A673 (cell line): Measurements from ENCODE around the gene TAP1. TPM values are rescaled to one million over a fixed set of nuclear protein-coding genes. Genes with fewer than 3 reads are reported as not detected.
A peak's percentile ranks its signal among the peaks of the same experiment; 100 is the strongest.

ENCODE experiments used
- BruUV-seq: library from RNA; stranded (reverse); fragments of 400-500 nt; replicated peaks from 2 replicates; lab custom pipeline; 2021; lab: Mats Ljungman, UMichigan
- CTCF ChIA-PET: fragments of 300-600 bp; sonication (Branson Sonifier 250); formaldehyde crosslinking; loops from one replicate; lab custom pipeline; 2022; ENCODE audit warnings: antibody characterized with exemption; lab: Charles Lee
- POLR2A ChIA-PET: fragments of 300-600 bp; sonication (Branson Sonifier 250); formaldehyde crosslinking; loops from one replicate; lab custom pipeline; 2022; ENCODE audit warnings: antibody characterized with exemption; ENCODE audit not compliant: low non-redundant PET; lab: Charles Lee
- DNase-seq: peaks from one replicate; pipeline ENCODE4 v3.0.0-alpha.2; 2015; ENCODE audit warnings: low spot score
- H3K27ac ChIP-seq: fragments of 200-600 bp; sonication (generic); 2 replicates; pipeline ENCODE4 v1.5.1; 2016; ENCODE audit warnings: mixed run types, low read depth, mild to moderate bottlenecking, mixed read lengths, antibody characterized with exemption, low read length; ENCODE audit not compliant: poor library complexity, severe bottlenecking
- H3K27me3 ChIP-seq: fragments of 200-600 bp; sonication (generic); replicated peaks from 2 replicates; pipeline ENCODE4 v1.6.1; 2017; ENCODE audit warnings: mixed run types, low read depth, mild to moderate bottlenecking, mixed read lengths, antibody characterized with exemption, low read length; ENCODE audit not compliant: insufficient read depth, poor library complexity
- H3K36me3 ChIP-seq: fragments of 200-600 bp; sonication (generic); 2 replicates; pipeline ENCODE4 v1.6.1; 2016; ENCODE audit warnings: mixed run types, mild to moderate bottlenecking, mixed read lengths, antibody characterized with exemption, low read length; ENCODE audit not compliant: insufficient read depth, poor library complexity, severe bottlenecking
- H3K4me1 ChIP-seq: fragments of 200-600 bp; sonication (generic); 2 replicates; pipeline ENCODE4 v1.6.1; 2017; ENCODE audit warnings: mixed run types, mild to moderate bottlenecking, mixed read lengths, antibody characterized with exemption, low read length; ENCODE audit not compliant: insufficient read depth, poor library complexity, severe bottlenecking
- H3K4me3 ChIP-seq: fragments of 200-600 bp; sonication (generic); 2 replicates; pipeline ENCODE4 v1.5.1; 2016; ENCODE audit warnings: low read depth, mixed run types, mild to moderate bottlenecking, mixed read lengths, low read length; ENCODE audit not compliant: poor library complexity, severe bottlenecking
- H3K9me3 ChIP-seq: fragments of 200-600 bp; sonication (generic); 2 replicates; pipeline ENCODE4 v1.6.1; 2016; ENCODE audit warnings: mixed run types, low read depth, mild to moderate bottlenecking, mixed read lengths, antibody characterized with exemption, low read length; ENCODE audit not compliant: poor library complexity, severe bottlenecking
- EZH2 ChIP-seq: fragments of 200-600 bp; sonication (generic); IDR thresholded peaks from 2 replicates; pipeline ENCODE4 v1.6.1; 2017; ENCODE audit warnings: borderline replicate concordance, low read depth, mild to moderate bottlenecking, mixed read lengths, antibody characterized with exemption, low read length; ENCODE audit not compliant: poor library complexity, severe bottlenecking
- intact Hi-C: fragments of 100-400 bp; cut with micrococcal nuclease; formaldehyde crosslinking; loops from one replicate; pipeline ENCODE4 v1.10.0; 2022; ENCODE audit not compliant: unreplicated experiment
- total RNA-seq: library from RNA; stranded (reverse); gene quantifications from 2 replicates; pipeline ENCODE4 v1.2.3, GENCODE V29; 2021
- TF ChIP-seq, protein P1 (sequence below): fragments of 300-800, 200-600 bp; sonication (generic); conservative IDR thresholded peaks from 2 replicates; pipeline ENCODE4 v1.5.1; 2017; ENCODE audit warnings: low read depth, mild to moderate bottlenecking, antibody characterized with exemption, low read length, moderate library complexity, mixed read lengths

TAP1 gene
- total RNA-seq, 1 experiment from 2014 or later: 12.3 TPM

DNA sequence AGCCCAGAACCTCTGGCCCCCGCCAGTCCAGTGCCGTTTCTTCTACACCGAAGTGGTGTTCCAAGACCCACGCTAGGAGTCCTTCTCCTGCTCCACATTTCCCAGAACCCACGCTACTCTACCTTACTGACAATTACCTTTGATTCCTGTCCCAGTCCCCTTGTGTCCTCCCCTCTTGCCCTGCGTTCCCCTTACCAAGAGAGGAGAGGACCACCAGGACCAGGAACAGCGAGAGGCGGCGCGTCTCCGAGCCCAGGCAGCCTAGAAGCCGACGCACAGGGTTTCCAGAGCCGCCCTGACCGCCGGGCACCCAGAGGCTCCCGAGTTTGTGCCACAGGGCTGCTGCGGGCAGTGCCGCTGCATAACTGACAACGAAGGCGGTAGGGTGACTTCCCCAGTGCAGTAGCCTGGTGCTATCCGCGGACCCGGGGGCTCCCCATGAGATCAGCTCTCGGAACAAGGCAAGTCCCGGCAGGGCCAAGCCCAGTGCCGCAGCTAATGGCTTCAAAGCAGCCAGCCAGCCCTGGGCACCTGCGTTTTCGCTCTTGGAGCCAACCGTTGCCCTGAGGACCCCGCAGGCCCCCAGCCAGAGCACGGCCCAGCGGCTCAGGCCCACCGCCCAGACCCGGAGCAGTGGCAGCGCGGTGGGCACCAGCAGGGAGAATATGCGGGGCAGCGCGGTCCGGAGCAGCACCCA is 512 bp downstream of the TAP1 start:
- H3K36me3 ChIP-seq: no peaks in the 10 kb centered on the region
- ChIA-PET POLR2A (no interaction called here), CTCF (interaction anchor here (0.6 to 2.6 kb wide), 4 partner anchors 8 to 131 kb away, joined by 3 to 56 read pairs (median 6); partner anchors contain the start of gene TAP2)
- no peaks in the 10 kb centered on the region for H3K9me3 ChIP-seq
- BruUV-seq: no TSS peak
- peak overlapping the region; percentile 93 for H3K4me3 ChIP-seq
- no peak for TF ChIP-seq EZH2
- TF ChIP-seq, protein P1, sequence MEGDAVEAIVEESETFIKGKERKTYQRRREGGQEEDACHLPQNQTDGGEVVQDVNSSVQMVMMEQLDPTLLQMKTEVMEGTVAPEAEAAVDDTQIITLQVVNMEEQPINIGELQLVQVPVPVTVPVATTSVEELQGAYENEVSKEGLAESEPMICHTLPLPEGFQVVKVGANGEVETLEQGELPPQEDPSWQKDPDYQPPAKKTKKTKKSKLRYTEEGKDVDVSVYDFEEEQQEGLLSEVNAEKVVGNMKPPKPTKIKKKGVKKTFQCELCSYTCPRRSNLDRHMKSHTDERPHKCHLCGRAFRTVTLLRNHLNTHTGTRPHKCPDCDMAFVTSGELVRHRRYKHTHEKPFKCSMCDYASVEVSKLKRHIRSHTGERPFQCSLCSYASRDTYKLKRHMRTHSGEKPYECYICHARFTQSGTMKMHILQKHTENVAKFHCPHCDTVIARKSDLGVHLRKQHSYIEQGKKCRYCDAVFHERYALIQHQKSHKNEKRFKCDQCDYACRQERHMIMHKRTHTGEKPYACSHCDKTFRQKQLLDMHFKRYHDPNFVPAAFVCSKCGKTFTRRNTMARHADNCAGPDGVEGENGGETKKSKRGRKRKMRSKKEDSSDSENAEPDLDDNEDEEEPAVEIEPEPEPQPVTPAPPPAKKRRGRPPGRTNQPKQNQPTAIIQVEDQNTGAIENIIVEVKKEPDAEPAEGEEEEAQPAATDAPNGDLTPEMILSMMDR: no peak
- H3K4me1 ChIP-seq: no peaks in the 10 kb centered on the region
- peak overlapping the region; percentile 77 for H3K27ac ChIP-seq
- DNase-seq: peak; percentile 31
- peaks cover 27% of the 10 kb centered on the region for H3K27me3 ChIP-seq
- intact Hi-C loops: loop anchor here (1.0 kb wide), 1 partner anchor 15 kb away; the partner anchor contains the start of gene TAP2

DNA sequence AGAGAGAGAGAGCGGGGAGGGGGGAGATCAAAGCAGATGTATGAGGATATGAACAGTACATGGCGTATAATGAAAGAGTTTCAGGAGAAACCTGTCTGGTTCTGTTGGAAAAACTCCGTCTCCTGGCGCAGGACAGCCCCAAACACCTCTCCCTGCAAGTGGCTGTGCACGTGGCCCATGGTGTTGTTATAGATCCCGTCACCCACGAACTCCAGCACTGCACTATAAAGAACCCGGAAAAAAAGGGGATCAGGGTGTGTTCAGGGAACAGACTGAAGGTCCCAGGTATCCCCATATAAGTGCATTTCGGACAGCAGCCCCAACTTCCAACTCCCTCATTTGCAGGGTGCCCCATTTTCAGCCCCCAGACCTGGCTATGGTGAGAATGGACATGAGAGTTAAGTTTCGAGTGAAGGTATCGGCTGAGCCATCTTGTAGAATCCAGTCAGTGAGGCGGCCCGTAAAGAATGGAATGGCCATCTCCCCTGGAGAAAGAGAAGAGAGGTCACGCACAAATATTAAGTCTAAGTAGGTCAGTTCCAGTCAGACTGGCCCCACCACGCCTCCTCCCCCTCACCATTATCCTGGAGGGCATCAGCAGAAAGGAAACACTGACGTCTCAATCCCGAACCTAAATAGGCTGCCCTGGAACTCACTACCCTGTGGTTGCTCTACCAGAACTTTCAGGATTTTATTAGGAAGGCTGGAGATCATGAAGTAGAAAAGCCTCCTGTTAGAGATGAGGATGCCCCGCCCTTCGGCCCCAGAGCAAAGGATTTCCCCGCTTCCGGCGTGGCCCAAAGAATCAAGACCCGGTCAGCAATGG is 1.3 kb downstream of the TAP1 start:
- no peaks in the 10 kb centered on the region for H3K9me3 ChIP-seq
- intact Hi-C loops: no loop called here
- H3K4me1 ChIP-seq: no peaks in the 10 kb centered on the region
- BruUV-seq: TSS peak; percentile 52
- peak overlapping the region; percentile 93 for H3K4me3 ChIP-seq
- H3K27ac ChIP-seq: no peak overlapping the region
- H3K36me3 ChIP-seq: no peaks in the 10 kb centered on the region
- ChIA-PET POLR2A (no interaction called here), CTCF (interaction anchor here (2.6 kb wide), 1 partner anchor 13 kb away, joined by 56 read pairs; the partner anchor contains the start of gene TAP2)
- peaks cover 27% of the 10 kb centered on the region for H3K27me3 ChIP-seq
- no peak for DNase-seq
- TF ChIP-seq, protein P1: no peak
- no peak for TF ChIP-seq EZH2

DNA sequence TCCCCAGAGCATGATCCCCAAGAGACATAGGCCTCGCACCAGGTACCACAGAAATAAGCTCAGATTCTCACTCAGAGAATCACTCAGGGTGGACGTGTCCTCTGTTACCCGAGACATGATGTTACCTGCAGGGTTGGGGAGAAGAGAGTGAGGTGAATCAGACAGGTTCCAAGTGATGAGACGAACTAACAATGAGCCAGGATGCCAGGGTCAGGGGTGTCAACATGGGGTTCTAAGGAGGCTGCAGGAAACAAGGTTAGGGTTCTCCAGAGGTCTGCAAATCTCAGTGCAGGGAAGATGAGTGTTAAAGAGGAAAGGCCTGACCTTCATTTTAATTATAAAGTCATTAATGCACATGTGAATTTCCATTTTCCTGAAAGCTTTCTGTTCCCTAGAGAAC is 2.5 kb downstream of the TAP1 start:
- TF ChIP-seq, protein P1: no peak
- no peak for TF ChIP-seq EZH2
- Histone ChIP-seq H3K9me3 (no peaks in the 10 kb centered on the region), H3K27ac (no peak overlapping the region), H3K4me1 (no peaks in the 10 kb centered on the region), H3K36me3 (no peaks in the 10 kb centered on the region), H3K27me3 (peaks cover 24% of the 10 kb centered on the region), H3K4me3 (no peak overlapping the region)
- intact Hi-C loops: no loop called here
- ChIA-PET CTCF (no interaction called here), POLR2A (no interaction called here)
- DNase-seq: no peak
- BruUV-seq: no TSS peak
